Esophagus muscularis mucosa (tissue), 4 donors: Measurements from ENCODE around the gene CNOT3. TPM values are rescaled to one million over a fixed set of nuclear protein-coding genes. Genes with fewer than 3 reads are reported as not detected.

Source experiments
- DNase-seq: peaks from one replicate; pipeline ENCODE4 v3.0.0-alpha.2; 2017; ENCODE audit errors: extremely low spot score
- H3K27ac ChIP-seq, 4 donors: fragments of 200-600 bp; sonication (generic); replicated peaks in 1 of 4; 1 replicate in 3 of 4; 2 replicates in 1 of 4; pipeline ENCODE4 v1.5.1; 2016 to 2019; ENCODE audit warnings: mild to moderate bottlenecking in 1 of 4
- H3K27me3 ChIP-seq, 4 donors: fragments of 200-600 bp; sonication (generic); one replicate each; pipeline versions ENCODE4 v1.5.1 to v1.6.0; 2016 to 2019
- H3K36me3 ChIP-seq, 4 donors: fragments of 200-600 bp; sonication (generic); one replicate each; pipeline ENCODE4 v1.5.1; 2016 to 2019
- H3K4me1 ChIP-seq, 4 donors: fragments of 200-600 bp; sonication (generic); one replicate each; pipeline ENCODE4 v1.5.1; 2016 to 2019
- H3K4me3 ChIP-seq, 4 donors: fragments of 200-600 bp; sonication (generic); 1 replicate in 2 of 4; 2 replicates in 2 of 4; pipeline ENCODE4 v1.5.1; 2016 to 2019; ENCODE audit warnings: mild to moderate bottlenecking in 4 of 4, moderate library complexity in 1 of 4
- H3K9me3 ChIP-seq, 4 donors: fragments of 200-600 bp; sonication (generic); 1 replicate in 3 of 4; 2 replicates in 1 of 4; pipeline ENCODE4 v1.5.1; 2016 to 2019
- CTCF ChIP-seq, 3 experiments: fragments of 200-600 bp in 2 of 3; fragments of 450-650 bp in 1 of 3; sonication (generic) in 2 of 3; IDR thresholded peaks; one replicate each; pipeline ENCODE4 v1.5.1; 2017 to 2019; ENCODE audit warnings: antibody characterized with exemption in 3 of 3, mild to moderate bottlenecking in 2 of 3, moderate library complexity in 1 of 3
- EP300 ChIP-seq: sonication (generic); formaldehyde crosslinking; IDR thresholded peaks from one replicate; pipeline ENCODE4 v1.6.1; 2017; ENCODE audit warnings: antibody characterized with exemption
- POLR2A ChIP-seq: fragments of 450-650 bp; IDR thresholded peaks from one replicate; pipeline ENCODE4 v1.6.1; 2017; ENCODE audit warnings: antibody characterized with exemption, moderate library complexity, mild to moderate bottlenecking, low read depth
- POLR2AphosphoS5 ChIP-seq, 2 donors: sonication (generic); formaldehyde crosslinking; IDR thresholded peaks; one replicate each; pipeline ENCODE4 v1.6.1; 2017; ENCODE audit warnings: antibody characterized with exemption in 2 of 2
- WGBS: methylation state at CpG from one replicate; pipeline ENCODE4 v1.1.5; 2018; 5-methylcytosine and 5-hydroxymethylcytosine counted together
- intact Hi-C: fragments of 100-400 bp; cut with DNase I; formaldehyde crosslinking; loops from one replicate; pipeline ENCODE4 v1.15.1; 2023
- total RNA-seq, 4 donors: library from RNA; depleted of rRNA; stranded (reverse); fragments of >200 nt; gene quantifications; one replicate each; pipeline versions ENCODE4 v1.1.0 to v1.2.1, GENCODE V29; 2016

The CNOT3 gene
- total RNA-seq, 4 donors from 2014 or later, result 15.1 to 25.3 (median 21.1) TPM

- TF ChIP-seq CTCF (IDR thresholded peaks at IDR 0.05), result no peak
- no peak for TF ChIP-seq EP300
- no peak for TF ChIP-seq POLR2A
- TF ChIP-seq POLR2AphosphoS5 (IDR thresholded peaks at IDR 0.05), result no peak
- Histone ChIP-seq H3K27ac (no peak overlapping the region), H3K4me3 (no peak overlapping the region), H3K4me1 (peaks cover 15 to 31% (median 24%) of the 10 kb centered on the region in 4 donors), H3K27me3 (no peaks in the 10 kb centered on the region), H3K9me3 (no peaks in the 10 kb centered on the region), H3K36me3 (peaks cover 12 to 44% (median 22%) of the 10 kb centered on the region in 4 donors)
- no peak for DNase-seq
- WGBS, result 97% methylated on average over 7 of the region's 7 CpGs
- intact Hi-C loops, result no loop called here
Measured at GRCh38 chr19:54196536-54196935, 59.0 kb downstream of the CNOT3 start.

- intact Hi-C loops, result no loop called here
- Histone ChIP-seq H3K9me3 (no peaks in the 10 kb centered on the region), H3K36me3 (peaks cover 13 to 50% (median 26%) of the 10 kb centered on the region in 4 donors), H3K4me1 (peaks cover 15 to 31% (median 24%) of the 10 kb centered on the region in 4 donors), H3K4me3 (no peak overlapping the region), H3K27me3 (no peaks in the 10 kb centered on the region), H3K27ac (no peak overlapping the region)
- no peak for DNase-seq
- WGBS, result 85% methylated on average over 3 of the region's 3 CpGs
- no peak for TF ChIP-seq EP300
- no peak for TF ChIP-seq CTCF (IDR thresholded peaks at IDR 0.05)
- no peak for TF ChIP-seq POLR2AphosphoS5 (IDR thresholded peaks at IDR 0.05)
- no peak for TF ChIP-seq POLR2A
Measured at GRCh38 chr19:54197121-54197520, 59.6 kb downstream of the CNOT3 start.

GRCh38 chr19:54199401-54199800, 61.8 kb downstream of the CNOT3 start:
- Histone ChIP-seq H3K9me3 (no peaks in the 10 kb centered on the region), H3K27me3 (no peaks in the 10 kb centered on the region), H3K36me3 (peaks cover 28 to 51% (median 35%) of the 10 kb centered on the region in 4 donors), H3K4me3 (no peak overlapping the region), H3K27ac (peak overlapping the region in 1 of 4 donors; percentile 97), H3K4me1 (peaks cover 32 to 42% (median 38%) of the 10 kb centered on the region in 4 donors)
- WGBS, result 91% methylated on average over 16 of the region's 16 CpGs
- intact Hi-C loops, result no loop called here
- DNase-seq, result no peak
- TF ChIP-seq EP300 (no peak), CTCF (IDR thresholded peaks at IDR 0.05) (no peak), POLR2A (no peak), POLR2AphosphoS5 (IDR thresholded peaks at IDR 0.05) (no peak)

- Histone ChIP-seq H3K36me3 (peaks cover 30 to 58% (median 47%) of the 10 kb centered on the region in 4 donors), H3K27ac (peak overlapping the region; percentile 91 to 97 (median 92)), H3K9me3 (no peaks in the 10 kb centered on the region), H3K4me3 (peak overlapping the region; percentile 53 to 81 (median 76)), H3K4me1 (peaks cover 47 to 60% (median 56%) of the 10 kb centered on the region in 4 donors), H3K27me3 (no peaks in the 10 kb centered on the region)
- DNase-seq, result no peak
- intact Hi-C loops, result loop anchor here (5.0 kb wide), 1 partner anchor 34 kb away; no protein-coding TSS in a partner anchor
- WGBS, result 4% methylated on average over 17 of the region's 28 CpGs
- peak in 1 of 3 experiments; percentile 2 for TF ChIP-seq CTCF (IDR thresholded peaks at IDR 0.05)
- TF ChIP-seq EP300, result no peak
- no peak for TF ChIP-seq POLR2A
- TF ChIP-seq POLR2AphosphoS5 (IDR thresholded peaks at IDR 0.05), result no peak
Measured at GRCh38 chr19:54201172-54201701, 63.7 kb downstream of the CNOT3 start.
